ENCODE results near the gene SLC30A1.

The SLC30A1 gene

DNA sequence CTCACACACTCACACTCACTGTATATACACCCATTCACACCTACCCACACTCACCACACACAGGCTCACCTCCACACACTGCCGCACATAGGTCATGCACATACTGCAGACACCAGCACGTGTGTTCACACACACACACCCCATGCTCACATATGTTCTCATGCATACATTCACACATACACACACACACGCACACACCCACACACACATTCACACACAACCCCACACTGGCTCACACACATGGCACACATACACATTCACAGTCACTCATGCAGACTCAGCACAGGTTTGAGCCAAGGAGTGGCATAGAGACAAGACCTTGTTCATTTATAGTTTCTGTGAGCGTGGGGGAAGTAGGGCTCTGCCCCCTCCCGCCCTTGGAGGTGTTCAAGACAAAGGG lies 41.1 kb upstream of the SLC30A1 start:
- no peak overlapping the region for H3K4me3 ChIP-seq (ENCODE audit: low read depth, low read length, poor library complexity, severe bottlenecking)
- H3K4me1 ChIP-seq (ENCODE audit: insufficient read depth, low read length, severe bottlenecking): no peaks in the 10 kb centered on the region
- no peaks in the 10 kb centered on the region for H3K36me3 ChIP-seq (ENCODE audit: insufficient read depth, low read length)
- H3K9ac ChIP-seq (ENCODE audit: low read length): no peak overlapping the region
- H3K9me3 ChIP-seq (ENCODE audit: low read length): no peaks in the 10 kb centered on the region
- H3K79me2 ChIP-seq (ENCODE audit: insufficient read depth, low read length): no peaks in the 10 kb centered on the region
- no peak overlapping the region for H2AFZ ChIP-seq (ENCODE audit: low read length)
- H3K9me2 ChIP-seq (ENCODE audit: low read depth, low read length): no peaks in the 10 kb centered on the region
- no peaks in the 10 kb centered on the region for H4K20me1 ChIP-seq (ENCODE audit: insufficient read depth, low read length)
- H3K27me3 ChIP-seq (ENCODE audit: insufficient read depth, low read length): peaks cover 8% of the 10 kb centered on the region; the same call in 1 of the 2 replicates
- no peaks in the 10 kb centered on the region for H3F3A ChIP-seq (ENCODE audit: insufficient read depth, low read length)
- no peak for TF ChIP-seq EZH2 (IDR thresholded peaks at IDR 0.05; ENCODE audit: borderline replicate concordance, low read length)
- H3K27ac ChIP-seq (ENCODE audit: low read depth, low read length, poor library complexity, severe bottlenecking): no peak overlapping the region
- H3K4me2 ChIP-seq (ENCODE audit: low read length): no peak overlapping the region

- H3K79me2 ChIP-seq (ENCODE audit: insufficient read depth, low read length): no peaks in the 10 kb centered on the region
- H2AFZ ChIP-seq (ENCODE audit: low read length): no peak overlapping the region
- H3F3A ChIP-seq (ENCODE audit: insufficient read depth, low read length): no peaks in the 10 kb centered on the region
- no peak overlapping the region for H3K9ac ChIP-seq (ENCODE audit: low read length)
- H3K27me3 ChIP-seq (ENCODE audit: insufficient read depth, low read length): peaks cover 8% of the 10 kb centered on the region; the same call in 1 of the 2 replicates
- H3K36me3 ChIP-seq (ENCODE audit: insufficient read depth, low read length): no peaks in the 10 kb centered on the region
- H3K4me1 ChIP-seq (ENCODE audit: insufficient read depth, low read length, severe bottlenecking): no peaks in the 10 kb centered on the region
- TF ChIP-seq CTCF (IDR thresholded peaks at IDR 0.05; ENCODE audit: low read length): no peak
- TF ChIP-seq EZH2 (IDR thresholded peaks at IDR 0.05; ENCODE audit: borderline replicate concordance, low read length): no peak
- no peaks in the 10 kb centered on the region for H3K9me2 ChIP-seq (ENCODE audit: low read depth, low read length)
- no peak overlapping the region for H3K4me2 ChIP-seq (ENCODE audit: low read length)
- H4K20me1 ChIP-seq (ENCODE audit: insufficient read depth, low read length): no peaks in the 10 kb centered on the region
- H3K27ac ChIP-seq (ENCODE audit: low read depth, low read length, poor library complexity, severe bottlenecking): no peak overlapping the region
- H3K9me3 ChIP-seq (ENCODE audit: low read length): no peaks in the 10 kb centered on the region
- no peak overlapping the region for H3K4me3 ChIP-seq (ENCODE audit: low read depth, low read length, poor library complexity, severe bottlenecking)
Measured at GRCh38 chr1:211619033-211619996, 40.4 kb upstream of the SLC30A1 start.

- Histone ChIP-seq H3K79me2 (ENCODE audit: insufficient read depth, low read length) (no peaks in the 10 kb centered on the region), H3K4me3 (ENCODE audit: low read depth, low read length, poor library complexity, severe bottlenecking) (no peak overlapping the region), H3K9ac (ENCODE audit: low read length) (no peak overlapping the region), H3K27ac (ENCODE audit: low read depth, low read length, poor library complexity, severe bottlenecking) (no peak overlapping the region), H3K27me3 (ENCODE audit: insufficient read depth, low read length) (peaks cover 5% of the 10 kb centered on the region; the same call in 1 of the 2 replicates), H3F3A (ENCODE audit: insufficient read depth, low read length) (no peaks in the 10 kb centered on the region), H3K36me3 (ENCODE audit: insufficient read depth, low read length) (no peaks in the 10 kb centered on the region), H4K20me1 (ENCODE audit: insufficient read depth, low read length) (no peaks in the 10 kb centered on the region), H3K9me3 (ENCODE audit: low read length) (no peaks in the 10 kb centered on the region), H3K9me2 (ENCODE audit: low read depth, low read length) (no peaks in the 10 kb centered on the region), H3K4me1 (ENCODE audit: insufficient read depth, low read length, severe bottlenecking) (no peaks in the 10 kb centered on the region), H3K4me2 (ENCODE audit: low read length) (no peak overlapping the region), H2AFZ (ENCODE audit: low read length) (no peak overlapping the region)
- TF ChIP-seq EZH2 (IDR thresholded peaks at IDR 0.05; ENCODE audit: borderline replicate concordance, low read length) (no peak), CTCF (IDR thresholded peaks at IDR 0.05; ENCODE audit: low read length) (no peak)
Measured at GRCh38 chr1:211616965-211617297, 38.0 kb upstream of the SLC30A1 start.

All from OCI-LY1 (cell line).